Gastroesophageal sphincter (tissue), 4 donors: ENCODE measurements around the gene DIAPH3. TPM values are rescaled to one million over a fixed set of nuclear protein-coding genes. Genes with fewer than 3 reads are reported as not detected.

Experiments used
- ATAC-seq: fragments of 150-250 bp; one replicate; pipeline ENCODE4 v1.9.1; 2016; ENCODE audit warnings: mild to moderate bottlenecking, moderate library complexity
- H3K27ac ChIP-seq, 4 donors: fragments of 200-600 bp; sonication (generic) in 3 of 4; 1 replicate in 3 of 4; 2 replicates in 1 of 4; pipeline ENCODE4 v1.5.1; 2016 to 2019
- H3K27me3 ChIP-seq: fragments of 200-600 bp; sonication (generic); one replicate; pipeline ENCODE4 v1.5.1; 2019
- H3K36me3 ChIP-seq, 2 donors: fragments of 200-600 bp; sonication (generic); one replicate each; pipeline ENCODE4 v1.5.1; 2019; ENCODE audit warnings: control low read depth in 1 of 2
- H3K4me1 ChIP-seq, 3 donors: fragments of 200-600 bp; sonication (generic); 1 replicate in 2 of 3; 2 replicates in 1 of 3; pipeline ENCODE4 v1.5.1; 2016 to 2019; ENCODE audit warnings: control low read depth in 2 of 3
- H3K4me3 ChIP-seq, 2 donors: fragments of 200-600 bp; sonication (generic); one replicate each; pipeline ENCODE4 v1.5.1; 2019; ENCODE audit warnings: mild to moderate bottlenecking in 1 of 2, moderate library complexity in 1 of 2
- H3K9me3 ChIP-seq, 3 donors: fragments of 200-600 bp; sonication (generic); one replicate each; pipeline ENCODE4 v1.5.1; 2017 to 2019; ENCODE audit warnings: control low read depth in 2 of 3
- EP300 ChIP-seq: sonication (generic); formaldehyde crosslinking; IDR thresholded peaks from one replicate; pipeline ENCODE4 v1.6.1; 2017; ENCODE audit warnings: antibody characterized with exemption, mild to moderate bottlenecking
- POLR2A ChIP-seq, 2 donors: fragments of 450-650 bp; IDR thresholded peaks; one replicate each; pipeline ENCODE4 v1.6.1; 2017; ENCODE audit warnings: antibody characterized with exemption in 2 of 2, mild to moderate bottlenecking in 2 of 2, moderate library complexity in 1 of 2
- POLR2AphosphoS5 ChIP-seq: sonication (generic); formaldehyde crosslinking; IDR thresholded peaks from one replicate; pipeline ENCODE4 v1.6.1; 2017; ENCODE audit warnings: antibody characterized with exemption
- WGBS, 2 donors: methylation state at CpG; one replicate each; pipeline ENCODE4 v1.1.5; 2018; ENCODE audit warnings: low coverage in 1 of 2; 5-methylcytosine and 5-hydroxymethylcytosine counted together
- total RNA-seq, 4 donors: library from RNA; depleted of rRNA; stranded (reverse); fragments of >200 nt; gene quantifications; one replicate each; pipeline ENCODE4 v1.1.0, GENCODE V29; 2016
- TF ChIP-seq, protein P1 (sequence below), 4 experiments: fragments of 200-600 bp in 2 of 4; fragments of 450-650 bp in 2 of 4; sonication (generic) in 1 of 4; IDR thresholded peaks; one replicate each; pipeline ENCODE4 v1.5.1; 2017 to 2019; ENCODE audit warnings: antibody characterized with exemption in 4 of 4, mild to moderate bottlenecking in 2 of 4, moderate library complexity in 2 of 4

The DIAPH3 gene
- total RNA-seq, 4 donors from 2014 or later: 0.13 to 1.7 (median 0.49) TPM; not detected in 1

DNA sequence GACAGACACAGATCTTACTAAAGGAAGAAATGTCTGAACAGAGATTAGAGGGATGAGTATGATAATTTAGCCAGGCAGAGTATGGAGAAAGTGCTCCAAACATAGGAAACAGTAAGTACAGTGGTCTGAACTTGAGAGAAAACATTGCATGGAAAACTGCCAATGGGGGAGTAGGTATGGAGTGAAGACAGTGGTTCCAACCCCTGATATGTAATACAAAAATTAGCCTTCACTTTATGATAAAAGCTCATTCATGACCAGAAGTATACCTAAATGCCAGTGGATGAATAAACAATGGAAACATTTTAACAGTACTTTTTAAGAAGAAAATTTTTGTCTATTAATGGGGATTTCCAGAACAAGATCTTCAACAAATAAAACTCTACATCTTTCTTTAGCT, 334.0 kb downstream of the DIAPH3 start:
- no peak for ATAC-seq
- no peak for TF ChIP-seq POLR2A (IDR thresholded peaks at IDR 0.05)
- no peak for TF ChIP-seq EP300
- TF ChIP-seq, protein P1, sequence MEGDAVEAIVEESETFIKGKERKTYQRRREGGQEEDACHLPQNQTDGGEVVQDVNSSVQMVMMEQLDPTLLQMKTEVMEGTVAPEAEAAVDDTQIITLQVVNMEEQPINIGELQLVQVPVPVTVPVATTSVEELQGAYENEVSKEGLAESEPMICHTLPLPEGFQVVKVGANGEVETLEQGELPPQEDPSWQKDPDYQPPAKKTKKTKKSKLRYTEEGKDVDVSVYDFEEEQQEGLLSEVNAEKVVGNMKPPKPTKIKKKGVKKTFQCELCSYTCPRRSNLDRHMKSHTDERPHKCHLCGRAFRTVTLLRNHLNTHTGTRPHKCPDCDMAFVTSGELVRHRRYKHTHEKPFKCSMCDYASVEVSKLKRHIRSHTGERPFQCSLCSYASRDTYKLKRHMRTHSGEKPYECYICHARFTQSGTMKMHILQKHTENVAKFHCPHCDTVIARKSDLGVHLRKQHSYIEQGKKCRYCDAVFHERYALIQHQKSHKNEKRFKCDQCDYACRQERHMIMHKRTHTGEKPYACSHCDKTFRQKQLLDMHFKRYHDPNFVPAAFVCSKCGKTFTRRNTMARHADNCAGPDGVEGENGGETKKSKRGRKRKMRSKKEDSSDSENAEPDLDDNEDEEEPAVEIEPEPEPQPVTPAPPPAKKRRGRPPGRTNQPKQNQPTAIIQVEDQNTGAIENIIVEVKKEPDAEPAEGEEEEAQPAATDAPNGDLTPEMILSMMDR (IDR thresholded peaks at IDR 0.05): no peak
- no peak for TF ChIP-seq POLR2AphosphoS5
- Histone ChIP-seq H3K4me3 (no peak overlapping the region), H3K27ac (no peak overlapping the region), H3K36me3 (no peaks in the 10 kb centered on the region), H3K4me1 (no peaks in the 10 kb centered on the region), H3K9me3 (no peaks in the 10 kb centered on the region), H3K27me3 (no peaks in the 10 kb centered on the region)

DNA sequence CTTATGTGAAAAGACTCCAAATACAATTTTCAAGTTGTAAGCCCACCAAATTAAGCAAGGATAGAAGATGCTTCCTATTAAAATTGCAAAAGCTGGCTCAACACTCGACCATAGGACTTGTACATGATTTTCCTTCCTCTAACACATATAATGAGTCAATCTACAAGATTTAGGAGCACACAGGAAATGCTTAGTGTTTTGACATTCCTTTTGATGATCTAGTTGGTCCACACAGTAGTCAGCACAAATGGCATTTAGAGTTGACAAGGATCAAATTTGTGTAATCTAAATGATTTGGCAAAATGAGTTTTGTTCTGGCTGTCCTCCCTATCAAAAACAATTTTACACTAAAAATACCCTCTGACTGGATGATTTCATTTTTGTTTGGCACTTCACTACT, 340.2 kb downstream of the DIAPH3 start:
- ATAC-seq: no peak
- H3K36me3 ChIP-seq: no peaks in the 10 kb centered on the region
- no peaks in the 10 kb centered on the region for H3K27me3 ChIP-seq
- no peak overlapping the region for H3K27ac ChIP-seq
- no peaks in the 10 kb centered on the region for H3K9me3 ChIP-seq
- 38 to 63% methylated on average over 1 of the region's 1 CpG for WGBS, 2 donors
- no peak overlapping the region for H3K4me3 ChIP-seq
- no peaks in the 10 kb centered on the region for H3K4me1 ChIP-seq
- TF ChIP-seq, protein P1 (IDR thresholded peaks at IDR 0.05): no peak
- TF ChIP-seq POLR2AphosphoS5: no peak
- TF ChIP-seq POLR2A (IDR thresholded peaks at IDR 0.05): no peak
- no peak for TF ChIP-seq EP300

DNA sequence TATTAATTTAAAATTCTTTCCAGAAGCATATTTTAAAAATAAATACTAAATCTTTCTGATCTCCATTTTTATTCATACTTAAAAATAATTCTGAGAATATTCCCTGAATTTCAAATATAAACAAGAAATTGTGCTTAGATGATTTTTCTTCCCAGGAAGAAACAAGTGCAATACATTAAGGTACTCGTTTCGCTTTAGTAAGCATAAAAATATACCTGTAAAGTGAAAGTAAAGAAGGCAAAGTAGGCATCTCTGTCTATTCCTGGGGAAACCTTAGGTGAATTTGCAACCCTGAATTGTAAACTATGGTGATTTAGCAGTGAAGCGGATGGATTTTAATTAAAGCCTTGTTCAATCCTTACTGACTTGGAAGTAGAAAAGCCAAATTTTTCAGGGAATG, 354.2 kb downstream of the DIAPH3 start:
- no peak for ATAC-seq

DNA sequence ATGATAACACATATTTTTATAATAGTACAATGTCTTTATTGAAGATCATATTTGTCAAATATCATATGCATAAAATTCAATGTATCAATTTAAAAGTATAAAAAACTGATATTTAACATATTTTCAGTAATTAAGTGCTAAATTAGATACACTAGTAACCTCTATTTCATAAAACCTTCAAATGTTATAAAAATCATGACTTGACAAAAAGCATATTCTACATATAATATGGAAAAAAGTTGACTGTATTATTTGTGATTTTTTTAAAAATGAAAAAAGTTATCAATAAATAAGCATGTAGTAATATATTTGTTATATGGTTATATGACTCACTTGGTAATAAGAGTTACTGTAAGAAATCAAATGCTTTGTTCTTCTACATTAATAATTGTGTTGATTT, 356.9 kb downstream of the DIAPH3 start:
- ATAC-seq: no peak
- no peaks in the 10 kb centered on the region for H3K36me3 ChIP-seq
- H3K9me3 ChIP-seq: no peaks in the 10 kb centered on the region
- H3K27me3 ChIP-seq: no peaks in the 10 kb centered on the region
- H3K4me1 ChIP-seq: no peaks in the 10 kb centered on the region
- H3K27ac ChIP-seq: no peak overlapping the region
- TF ChIP-seq POLR2AphosphoS5 (no peak), EP300 (no peak), POLR2A (IDR thresholded peaks at IDR 0.05) (no peak)
- TF ChIP-seq, protein P1 (IDR thresholded peaks at IDR 0.05): no peak
- H3K4me3 ChIP-seq: no peak overlapping the region

More for the DNA sequence above, 354.2 kb downstream of the DIAPH3 start:
- Histone ChIP-seq H3K4me3 (no peak overlapping the region), H3K9me3 (no peaks in the 10 kb centered on the region), H3K36me3 (no peaks in the 10 kb centered on the region), H3K27me3 (no peaks in the 10 kb centered on the region), H3K4me1 (no peaks in the 10 kb centered on the region), H3K27ac (no peak overlapping the region)
- TF ChIP-seq POLR2A (IDR thresholded peaks at IDR 0.05) (no peak), POLR2AphosphoS5 (no peak), EP300 (no peak)
- TF ChIP-seq, protein P1 (IDR thresholded peaks at IDR 0.05): no peak
- 85 to 89% methylated on average over 3 of the region's 3 CpGs for WGBS, 2 donors

DNA sequence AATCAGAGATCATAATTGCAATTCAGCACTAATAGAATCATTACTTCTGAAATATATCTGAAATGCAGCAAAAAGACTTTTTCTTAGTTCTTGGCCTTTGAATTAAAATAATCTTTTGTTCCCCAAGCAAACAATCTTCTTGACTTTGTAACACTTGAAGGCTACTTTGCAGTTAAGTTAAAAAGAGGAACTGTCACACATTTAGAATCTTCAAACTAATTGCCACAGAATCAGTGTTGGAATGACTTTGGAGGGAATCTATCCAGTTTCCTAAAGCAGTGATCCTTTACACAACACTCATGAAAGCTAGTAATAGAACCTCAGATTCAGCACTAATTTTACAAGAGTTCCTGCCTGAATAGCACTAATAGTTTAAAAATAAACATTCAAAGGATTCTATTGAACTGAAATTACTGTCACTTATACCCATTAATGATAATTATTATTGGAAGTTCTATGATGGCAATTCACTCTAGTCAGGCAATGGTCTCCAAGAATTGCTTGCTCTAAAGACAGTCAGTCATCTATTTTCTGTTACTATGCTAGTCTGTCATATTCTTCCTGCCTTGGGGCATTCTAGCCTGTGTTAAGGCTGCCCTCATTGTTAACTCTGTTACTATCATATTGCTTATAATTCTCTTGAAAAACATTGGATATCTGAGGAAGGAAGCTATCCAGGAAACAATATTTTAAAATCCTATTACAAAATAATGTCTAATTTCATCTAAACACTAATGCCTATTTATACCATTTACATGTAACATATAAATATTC, 362.4 kb downstream of the DIAPH3 start:
- H3K4me3 ChIP-seq: no peak overlapping the region
- no peak for ATAC-seq
- no peaks in the 10 kb centered on the region for H3K4me1 ChIP-seq
- no peaks in the 10 kb centered on the region for H3K9me3 ChIP-seq
- TF ChIP-seq POLR2A (IDR thresholded peaks at IDR 0.05): no peak
- no peak for TF ChIP-seq EP300
- TF ChIP-seq, protein P1 (IDR thresholded peaks at IDR 0.05): no peak
- no peak for TF ChIP-seq POLR2AphosphoS5
- H3K27ac ChIP-seq: no peak overlapping the region
- H3K36me3 ChIP-seq: no peaks in the 10 kb centered on the region
- H3K27me3 ChIP-seq: no peaks in the 10 kb centered on the region
